ENCODE results near the gene PROSER3.

Gene PROSER3

GRCh38 chr19:35818445-35818844 is 60.5 kb downstream of the PROSER3 start:
- DNase-seq (ENCODE audit: low read depth), result no peak
- TF ChIP-seq CTCF (conservative IDR thresholded peaks at IDR 0.05; ENCODE audit: low read depth, low read length), result no peak

More at GRCh38 chr19:35818445-35818844, 60.5 kb downstream of the PROSER3 start:
- no peak overlapping the region for H3K4me3 ChIP-seq (ENCODE audit: low read depth, low read length)
